ENCODE data around the gene FAM90A1.
"Not testable (repeated sequence)": the region's sequence is repeated elsewhere in the genome, so short reads cannot be mapped to it uniquely, and the experiment has no call there.

Gene FAM90A1

GRCh38 chr12:8233300-8233855 lies 6.0 kb upstream of the FAM90A1 start:
- DNase-seq = not testable (repeated sequence)

- DNase-seq = not testable (repeated sequence)
These were observed 4.5 kb upstream of the FAM90A1 start for GRCh38 chr12:8231666-8232608.

GRCh38 chr12:8231049-8231448 lies 3.6 kb upstream of the FAM90A1 start:
- not testable (repeated sequence) for DNase-seq

- not testable (repeated sequence) for DNase-seq
These were observed 2.1 kb upstream of the FAM90A1 start for GRCh38 chr12:8229486-8229885.

GRCh38 chr12:8228607-8229006 lies 1.2 kb upstream of the FAM90A1 start:
- DNase-seq = not testable (repeated sequence)

- not testable (repeated sequence) for DNase-seq
These were observed 287 bp upstream of the FAM90A1 start for GRCh38 chr12:8227732-8228077.

GRCh38 chr12:8226355-8226754 lies 1.1 kb downstream of the FAM90A1 start:
- DNase-seq = no peak

- DNase-seq = not testable (repeated sequence)
These were observed 2.6 kb downstream of the FAM90A1 start for GRCh38 chr12:8224782-8225181.

GRCh38 chr12:8223646-8224045 lies 3.8 kb downstream of the FAM90A1 start:
- DNase-seq = not testable (repeated sequence)

- not testable (repeated sequence) for DNase-seq
These were observed 5.1 kb downstream of the FAM90A1 start for GRCh38 chr12:8222303-8222702.

- DNase-seq = not testable (repeated sequence)
These were observed 5.6 kb downstream of the FAM90A1 start for GRCh38 chr12:8221844-8222243.

- DNase-seq = not testable (repeated sequence)
These were observed 6.0 kb downstream of the FAM90A1 start for GRCh38 chr12:8221375-8221774.

GRCh38 chr12:8218711-8219382 lies 8.6 kb downstream of the FAM90A1 start:
- DNase-seq = not testable (repeated sequence)

GRCh38 chr12:8197685-8198308 lies 29.6 kb downstream of the FAM90A1 start:
- not testable (repeated sequence) for DNase-seq

GRCh38 chr12:8188088-8188487 lies 39.3 kb downstream of the FAM90A1 start:
- not testable (repeated sequence) for DNase-seq

GRCh38 chr12:8184206-8184605 lies 43.2 kb downstream of the FAM90A1 start:
- DNase-seq = not testable (repeated sequence)

GRCh38 chr12:8183346-8183745 lies 44.1 kb downstream of the FAM90A1 start:
- not testable (repeated sequence) for DNase-seq

GRCh38 chr12:8182923-8183322 lies 44.5 kb downstream of the FAM90A1 start:
- not testable (repeated sequence) for DNase-seq

GRCh38 chr12:8181271-8181670 lies 46.1 kb downstream of the FAM90A1 start:
- DNase-seq = not testable (repeated sequence)

GRCh38 chr12:8179989-8180585 lies 47.3 kb downstream of the FAM90A1 start:
- peak; percentile 20 for DNase-seq

- DNase-seq = not testable (repeated sequence)
These were observed 54.5 kb downstream of the FAM90A1 start for GRCh38 chr12:8172911-8173310.

Measured in NCI-H510A treated with DMSO at 0.1 percent for 48 hours (cell line).